HG03378 (cell line): ENCODE measurements around the gene OR1J2.

Source experiments
- ATAC-seq: cut with Tn5 transposase; IDR thresholded peaks from one replicate; pipeline ENCODE4 v1.9.1; 2021; ENCODE audit warnings: mild to moderate bottlenecking, moderate library complexity; ENCODE audit not compliant: unreplicated experiment

The OR1J2 gene

DNA sequence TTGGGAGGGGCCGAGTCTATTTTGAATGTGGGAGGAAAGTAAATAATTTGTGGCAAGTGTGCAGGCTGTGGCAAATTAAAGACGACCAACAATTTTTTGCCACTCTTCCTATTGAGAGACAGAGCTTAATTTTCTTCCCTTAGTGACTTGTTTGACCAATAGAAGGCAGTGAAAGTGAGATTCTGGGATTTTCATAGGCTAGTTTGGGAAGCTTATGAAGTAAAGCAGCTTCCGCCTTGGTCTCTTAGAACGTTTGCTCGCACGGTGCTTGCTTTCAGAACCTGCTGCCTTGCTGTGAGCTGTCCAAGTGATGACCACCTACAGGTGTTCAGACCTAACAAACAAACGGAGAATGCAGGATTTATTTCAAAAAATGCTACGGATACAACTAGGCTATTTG, 35.6 kb downstream of the OR1J2 start:
- ATAC-seq: no peak

DNA sequence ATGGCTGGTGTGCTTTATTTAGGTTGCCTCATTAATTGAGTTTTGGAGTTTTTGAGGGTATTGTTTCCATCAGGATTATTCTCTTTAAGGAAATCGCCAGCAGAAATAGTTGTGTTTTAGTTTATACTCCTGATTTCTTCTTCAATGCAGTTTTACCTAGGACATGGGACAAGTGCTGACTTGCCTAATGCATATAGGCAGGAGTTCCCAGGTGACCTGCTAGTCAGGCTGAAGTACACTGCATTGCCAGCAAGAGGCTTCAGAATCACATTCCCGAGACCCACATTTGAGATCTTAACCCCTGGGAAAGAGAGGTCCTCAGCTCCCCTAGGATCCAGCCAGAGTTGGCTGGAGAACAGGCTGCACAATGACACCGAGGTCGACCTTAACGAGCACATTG, 40.8 kb downstream of the OR1J2 start:
- ATAC-seq: no peak

DNA sequence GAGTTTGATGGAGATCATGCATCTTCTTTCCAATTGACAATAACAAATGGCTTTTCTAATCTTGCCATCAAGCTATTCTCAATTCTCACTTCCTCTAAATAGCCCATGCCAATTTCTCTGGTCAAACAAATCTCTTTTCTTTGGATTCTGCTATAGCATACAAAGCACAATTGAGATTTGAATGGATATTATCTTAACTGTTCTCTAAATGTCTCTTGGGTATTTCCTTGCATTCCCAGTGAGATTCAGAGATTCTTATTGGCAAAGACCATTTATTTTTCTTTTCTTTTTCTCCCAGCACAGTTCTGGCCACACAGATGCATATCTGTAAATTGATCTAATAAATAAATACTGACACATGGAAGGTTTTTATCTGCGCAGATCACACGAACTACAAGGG, 42.2 kb downstream of the OR1J2 start, which contains the start of gene OR1N2:
TSS of gene OR1N2 (plus strand) at position 301 of the 400 bp plus-strand sequence. CDS start 100 bp downstream, outside the sequence.
- no peak for ATAC-seq
